ENCODE results near the gene UQCRQ. TPM values are rescaled to one million over a fixed set of nuclear protein-coding genes. Genes with fewer than 3 reads are reported as not detected.

Gene UQCRQ
- total RNA-seq, 1 experiment from 2014 or later: 306 TPM

DNA sequence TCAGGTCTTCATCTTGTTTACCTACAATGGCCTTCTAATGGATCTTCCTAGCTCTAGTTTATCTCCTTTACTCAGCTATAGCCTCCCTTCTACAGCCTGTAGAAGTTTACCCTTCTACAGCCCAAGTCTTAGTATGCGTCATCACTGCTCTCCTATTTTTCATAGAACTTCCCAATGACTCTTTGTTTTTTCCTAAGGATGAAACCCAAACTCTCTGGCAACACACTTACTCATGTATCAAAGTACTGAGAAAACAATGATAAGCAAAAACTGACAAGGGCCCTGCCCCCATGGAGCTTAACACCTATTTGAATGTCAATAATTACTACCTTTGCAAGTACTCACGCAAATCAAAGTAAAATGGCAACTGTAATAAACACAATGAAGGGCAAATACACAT is 40.7 kb downstream of the UQCRQ start:
- no peak overlapping the region for H3K18ac ChIP-seq (ENCODE audit: insufficient read length, low read depth, low read length)
- H3K27ac Mint-ChIP-seq: peak overlapping the region in 1 of 3 experiments; percentile 53; a peak in 1 of 7 replicates
- peaks cover 5 to 21% (median 5%) of the 10 kb centered on the region in 3 experiments; a peak in 5 of 7 replicates for H3K36me3 Mint-ChIP-seq (ENCODE audit: insufficient read depth in 1 of 3, low read depth in 3 of 3)
- H2AFZ ChIP-seq (ENCODE audit: low read length): no peak overlapping the region
- peaks cover 7 to 9% of the 10 kb centered on the region in 2 experiments for H3K4me1 Mint-ChIP-seq
- H3K9me3 Mint-ChIP-seq: no peaks in the 10 kb centered on the region
- H3K9ac ChIP-seq (ENCODE audit: extremely low read depth, insufficient read length, low read length): no peak overlapping the region
- no peaks in the 10 kb centered on the region for H3K4me1 ChIP-seq (ENCODE audit: insufficient read depth, low read length)
- H2BK120ac ChIP-seq (ENCODE audit: low read depth, low read length, poor library complexity, severe bottlenecking): no peak overlapping the region
- no peak overlapping the region for H3K4me2 ChIP-seq (ENCODE audit: insufficient read depth, insufficient read length, low read length)
- DNase-seq: no peak
- no CpG with 5 or more reads among the region's 2 CpGs for WGBS (ENCODE audit: extremely low coverage, insufficient read length, low lambda C conversion rate)
- no peaks in the 10 kb centered on the region for H3K27me3 ChIP-seq (ENCODE audit: insufficient read depth, low read length)
- H3K14ac ChIP-seq (ENCODE audit: insufficient read depth, low read length): no peak overlapping the region
- no peak overlapping the region for H4K5ac ChIP-seq (ENCODE audit: insufficient read length, low read depth, low read length)
- no peak overlapping the region for H2BK20ac ChIP-seq (ENCODE audit: low read depth, low read length, poor library complexity, severe bottlenecking)
- no peak overlapping the region for H3K4ac ChIP-seq (ENCODE audit: low read depth, low read length)
- no peaks in the 10 kb centered on the region for H3K9me3 ChIP-seq (ENCODE audit: control insufficient read depth, low read depth, low read length)
- H2BK15ac ChIP-seq (ENCODE audit: low read depth, low read length): no peak overlapping the region
- H3T11ph ChIP-seq (ENCODE audit: low read length): no peak overlapping the region
- H3K27me3 Mint-ChIP-seq (ENCODE audit: low read depth): no peaks in the 10 kb centered on the region
- H4K91ac ChIP-seq (ENCODE audit: insufficient read length, low read depth, low read length): no peak overlapping the region
- H2AK5ac ChIP-seq (ENCODE audit: insufficient read length, low read length): no peak overlapping the region
- no peak overlapping the region for H2BK5ac ChIP-seq (ENCODE audit: insufficient read length, low read length)
- no peak overlapping the region for H3K56ac ChIP-seq (ENCODE audit: insufficient read length, low read depth, low read length)
- no peak overlapping the region for H3K27ac ChIP-seq (ENCODE audit: insufficient read length, low read depth, low read length)
- H3K4me3 Mint-ChIP-seq: no peak overlapping the region
- no peak overlapping the region for H4K8ac ChIP-seq (replicated peaks; ENCODE audit: insufficient read length, low read depth, low read length)
- H3K23ac ChIP-seq (ENCODE audit: insufficient read length, low read depth, low read length): no peak overlapping the region
- no peaks in the 10 kb centered on the region for H3K23me2 ChIP-seq (ENCODE audit: insufficient read length, low read depth, low read length, poor library complexity, severe bottlenecking)
- TF ChIP-seq, protein P1, sequence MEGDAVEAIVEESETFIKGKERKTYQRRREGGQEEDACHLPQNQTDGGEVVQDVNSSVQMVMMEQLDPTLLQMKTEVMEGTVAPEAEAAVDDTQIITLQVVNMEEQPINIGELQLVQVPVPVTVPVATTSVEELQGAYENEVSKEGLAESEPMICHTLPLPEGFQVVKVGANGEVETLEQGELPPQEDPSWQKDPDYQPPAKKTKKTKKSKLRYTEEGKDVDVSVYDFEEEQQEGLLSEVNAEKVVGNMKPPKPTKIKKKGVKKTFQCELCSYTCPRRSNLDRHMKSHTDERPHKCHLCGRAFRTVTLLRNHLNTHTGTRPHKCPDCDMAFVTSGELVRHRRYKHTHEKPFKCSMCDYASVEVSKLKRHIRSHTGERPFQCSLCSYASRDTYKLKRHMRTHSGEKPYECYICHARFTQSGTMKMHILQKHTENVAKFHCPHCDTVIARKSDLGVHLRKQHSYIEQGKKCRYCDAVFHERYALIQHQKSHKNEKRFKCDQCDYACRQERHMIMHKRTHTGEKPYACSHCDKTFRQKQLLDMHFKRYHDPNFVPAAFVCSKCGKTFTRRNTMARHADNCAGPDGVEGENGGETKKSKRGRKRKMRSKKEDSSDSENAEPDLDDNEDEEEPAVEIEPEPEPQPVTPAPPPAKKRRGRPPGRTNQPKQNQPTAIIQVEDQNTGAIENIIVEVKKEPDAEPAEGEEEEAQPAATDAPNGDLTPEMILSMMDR (conservative IDR thresholded peaks at IDR 0.05): no peak
- no peaks in the 10 kb centered on the region for H4K20me1 ChIP-seq (ENCODE audit: control insufficient read depth, insufficient read depth, insufficient read length)
- peaks cover 4% of the 10 kb centered on the region for H3K79me1 ChIP-seq (ENCODE audit: insufficient read depth, low read depth, low read length, poor library complexity, severe bottlenecking)
- no peaks in the 10 kb centered on the region for H3K79me2 ChIP-seq (ENCODE audit: insufficient read depth, low read length)
- H2BK12ac ChIP-seq (ENCODE audit: insufficient read length, low read depth, low read length): no peak overlapping the region

All from H9 (cell line).